B cell (primary cell): Measurements from ENCODE around the gene SLC26A8.

Source experiments
- EZH2 ChIP-seq: IDR thresholded peaks from 2 replicates; pipeline ENCODE4 v1.6.1; 2012; ENCODE audit warnings: borderline replicate concordance, low read depth, mild to moderate bottlenecking, moderate library complexity, low read length; ENCODE audit not compliant: insufficient read depth, poor library complexity, severe bottlenecking
- TF ChIP-seq, protein P1 (sequence below): fragments of 200-600 bp; IDR thresholded peaks from one replicate; pipeline ENCODE4 v1.8.0; 2022; ENCODE audit warnings: antibody characterized with exemption, mild to moderate bottlenecking

DNA sequence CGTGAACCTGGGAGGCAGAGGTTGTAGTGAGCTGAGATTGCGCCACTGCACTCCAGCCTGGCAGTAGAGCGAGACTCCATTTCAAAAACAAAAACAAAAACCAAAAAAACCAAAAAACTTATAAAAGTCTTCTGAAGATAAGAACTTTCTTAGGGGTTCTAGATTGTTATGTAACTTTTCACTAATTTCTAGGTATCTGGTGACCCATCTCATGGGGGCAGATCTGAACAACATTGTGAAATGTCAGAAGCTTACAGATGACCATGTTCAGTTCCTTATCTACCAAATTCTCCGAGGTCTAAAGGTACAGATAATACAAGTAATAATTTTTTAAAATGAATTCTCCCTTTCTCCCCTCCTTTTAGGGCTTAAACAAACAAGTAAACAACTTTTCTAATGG is 48.2 kb upstream of the SLC26A8 start:
- TF ChIP-seq EZH2 = no peak
- TF ChIP-seq, protein P1, sequence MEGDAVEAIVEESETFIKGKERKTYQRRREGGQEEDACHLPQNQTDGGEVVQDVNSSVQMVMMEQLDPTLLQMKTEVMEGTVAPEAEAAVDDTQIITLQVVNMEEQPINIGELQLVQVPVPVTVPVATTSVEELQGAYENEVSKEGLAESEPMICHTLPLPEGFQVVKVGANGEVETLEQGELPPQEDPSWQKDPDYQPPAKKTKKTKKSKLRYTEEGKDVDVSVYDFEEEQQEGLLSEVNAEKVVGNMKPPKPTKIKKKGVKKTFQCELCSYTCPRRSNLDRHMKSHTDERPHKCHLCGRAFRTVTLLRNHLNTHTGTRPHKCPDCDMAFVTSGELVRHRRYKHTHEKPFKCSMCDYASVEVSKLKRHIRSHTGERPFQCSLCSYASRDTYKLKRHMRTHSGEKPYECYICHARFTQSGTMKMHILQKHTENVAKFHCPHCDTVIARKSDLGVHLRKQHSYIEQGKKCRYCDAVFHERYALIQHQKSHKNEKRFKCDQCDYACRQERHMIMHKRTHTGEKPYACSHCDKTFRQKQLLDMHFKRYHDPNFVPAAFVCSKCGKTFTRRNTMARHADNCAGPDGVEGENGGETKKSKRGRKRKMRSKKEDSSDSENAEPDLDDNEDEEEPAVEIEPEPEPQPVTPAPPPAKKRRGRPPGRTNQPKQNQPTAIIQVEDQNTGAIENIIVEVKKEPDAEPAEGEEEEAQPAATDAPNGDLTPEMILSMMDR = no peak
